ENCODE measurements around the gene FAM13C. TPM values are rescaled to one million over a fixed set of nuclear protein-coding genes. Genes with fewer than 3 reads are reported as not detected.

Gene FAM13C
- total RNA-seq, 4 donors from 2014 or later, result 11.4 to 29.5 (median 22.0) TPM

- no peak for TF ChIP-seq CTCF (IDR thresholded peaks at IDR 0.05; ENCODE audit: low read depth)
These were observed 26.3 kb upstream of the FAM13C start for GRCh38 chr10:59388671-59388976.

- no peak for TF ChIP-seq CTCF (IDR thresholded peaks at IDR 0.05; ENCODE audit: low read depth)
These were observed 25.8 kb upstream of the FAM13C start for GRCh38 chr10:59387951-59388670.

- no peak for TF ChIP-seq CTCF (IDR thresholded peaks at IDR 0.05; ENCODE audit: low read depth)
These were observed 22.4 kb upstream of the FAM13C start for GRCh38 chr10:59384761-59385160.

- TF ChIP-seq CTCF (IDR thresholded peaks at IDR 0.05; ENCODE audit: low read depth), result no peak
These were observed 21.6 kb upstream of the FAM13C start for GRCh38 chr10:59383908-59384307.

GRCh38 chr10:59383436-59383835 lies 21.1 kb upstream of the FAM13C start:
- no peak for TF ChIP-seq CTCF (IDR thresholded peaks at IDR 0.05; ENCODE audit: low read depth)

GRCh38 chr10:59382831-59383295 lies 20.5 kb upstream of the FAM13C start:
- no peak for TF ChIP-seq CTCF (IDR thresholded peaks at IDR 0.05; ENCODE audit: low read depth)

GRCh38 chr10:59381687-59382086 lies 19.3 kb upstream of the FAM13C start:
- TF ChIP-seq CTCF (IDR thresholded peaks at IDR 0.05; ENCODE audit: low read depth), result no peak
